Endothelial cell of umbilical vein (primary cell): ENCODE measurements around the gene IQCN. TPM values are rescaled to one million over a fixed set of nuclear protein-coding genes. Genes with fewer than 3 reads are reported as not detected.
A peak's percentile ranks its signal among the peaks of the same experiment; 100 is the strongest.

Source experiments
- BruUV-seq: library from RNA; stranded (reverse); fragments of 400-500 nt; replicated peaks from 2 replicates; lab custom pipeline; 2021; lab: Mats Ljungman, UMichigan
- CTCF ChIA-PET: fragments of 300-600, 350-600 bp; sonication (Branson Sonifier 250); formaldehyde crosslinking; loops from one replicate; lab custom pipeline; 2021; ENCODE audit warnings: antibody characterized with exemption, inconsistent platforms; lab: Charles Lee
- POLR2A ChIA-PET: fragments of 300-600, 350-600 bp; sonication (Branson Sonifier 250); formaldehyde crosslinking; loops from one replicate; lab custom pipeline; 2021; ENCODE audit warnings: antibody characterized with exemption, inconsistent platforms; lab: Charles Lee
- DNase-seq: peaks from one replicate; pipeline ENCODE4 v3.0.0-alpha.2; 2011; ENCODE audit warnings: low read depth, low spot score
- FAIRE-seq: peaks from 2 replicates; lab custom pipeline; 2011; peaks lifted over from hg19 to GRCh38; lab: Jason Lieb, UNC
- H2AFZ ChIP-seq: 2 replicates; pipeline ENCODE4 v1.6.0; 2012; ENCODE audit warnings: low read depth, low read length, control low read depth, inconsistent platforms
- H3K27ac ChIP-seq: 2 replicates; pipeline ENCODE4 v1.5.1; 2011; ENCODE audit warnings: low read depth, mild to moderate bottlenecking, control low read depth, low read length, moderate library complexity; ENCODE audit not compliant: insufficient read depth
- H3K27me3 ChIP-seq, 2 experiments: 2 replicates each; pipeline versions ENCODE4 v1.6.0 to v1.6.1; 2011; ENCODE audit warnings: low read length in 2 of 2, mixed read lengths in 1 of 2; ENCODE audit not compliant: control insufficient read depth in 2 of 2, insufficient read depth in 2 of 2
- H3K36me3 ChIP-seq, 2 experiments: 2 replicates in 1 of 2; 3 replicates in 1 of 2; pipeline ENCODE4 v1.5.1; 2011; ENCODE audit warnings: low read length in 2 of 2, mild to moderate bottlenecking in 1 of 2, moderate library complexity in 1 of 2; ENCODE audit not compliant: control insufficient read depth in 2 of 2, insufficient read depth in 2 of 2; ENCODE audit errors: extremely low read depth in 1 of 2
- H3K4me1 ChIP-seq: 3 replicates; pipeline ENCODE4 v1.5.1; 2011; ENCODE audit warnings: mild to moderate bottlenecking, low read length; ENCODE audit not compliant: control insufficient read depth, insufficient read depth; ENCODE audit errors: extremely low read depth
- H3K4me2 ChIP-seq: 2 replicates; pipeline ENCODE4 v1.6.1; 2011; ENCODE audit warnings: low read length, control low read depth, mixed read lengths; ENCODE audit not compliant: insufficient read depth
- H3K4me3 ChIP-seq, 3 experiments: fragments of 200-600 bp in 1 of 3; sonication (generic), shearing (Covaris generic) in 1 of 3; replicated peaks in 1 of 3; 2 replicates each; pipeline ENCODE4 v1.5.1; 2011 to 2016; ENCODE audit warnings: control low read depth in 3 of 3, low read length in 3 of 3, mild to moderate bottlenecking in 2 of 3, inconsistent platforms in 1 of 3, low read depth in 1 of 3, moderate library complexity in 1 of 3; ENCODE audit not compliant: insufficient read depth in 1 of 3
- H3K79me2 ChIP-seq: 2 replicates; pipeline ENCODE4 v1.6.0; 2012; ENCODE audit warnings: low read length, inconsistent platforms; ENCODE audit not compliant: control insufficient read depth, insufficient read depth
- H3K9ac ChIP-seq: replicated peaks from 2 replicates; pipeline ENCODE3; 2011; ENCODE audit warnings: low read length, control low read depth; ENCODE audit not compliant: insufficient read depth; ENCODE audit errors: extremely low read depth
- H3K9me1 ChIP-seq: replicated peaks from 3 replicates; pipeline ENCODE4 v1.6.0; 2011; ENCODE audit warnings: mild to moderate bottlenecking, low read length; ENCODE audit not compliant: control insufficient read depth, insufficient read depth; ENCODE audit errors: extremely low read depth
- H3K9me3 ChIP-seq: replicated peaks from 2 replicates; pipeline ENCODE4 v1.5.1; 2012; ENCODE audit warnings: low read length, inconsistent platforms; ENCODE audit not compliant: control insufficient read depth, insufficient read depth
- H4K20me1 ChIP-seq: replicated peaks from 2 replicates; pipeline ENCODE3; 2011; ENCODE audit warnings: mild to moderate bottlenecking, low read length; ENCODE audit not compliant: control insufficient read depth, insufficient read depth; ENCODE audit errors: extremely low read depth
- CTCF ChIP-seq, 2 donors: IDR thresholded peaks; 1 replicate in 1 of 2; 2 replicates in 1 of 2; pipeline ENCODE4 v1.5.1; 2011; ENCODE audit warnings: low read length in 2 of 2, mild to moderate bottlenecking in 2 of 2, moderate library complexity in 2 of 2, control low read depth in 1 of 2, inconsistent platforms in 1 of 2, low read depth in 1 of 2; ENCODE audit not compliant: insufficient read depth in 1 of 2; ENCODE audit errors: extremely low read depth in 1 of 2
- EZH2 ChIP-seq: IDR thresholded peaks from 2 replicates; pipeline ENCODE4 v1.6.1; 2012; ENCODE audit warnings: borderline replicate concordance, low read depth, mild to moderate bottlenecking, moderate library complexity, low read length, inconsistent platforms; ENCODE audit not compliant: severe bottlenecking
- FOS ChIP-seq: IDR thresholded peaks from 2 replicates; pipeline ENCODE4 v1.6.1; 2011; ENCODE audit warnings: mild to moderate bottlenecking, low read length, moderate library complexity, borderline replicate concordance; ENCODE audit not compliant: insufficient read depth
- GATA2 ChIP-seq: IDR thresholded peaks from 2 replicates; pipeline ENCODE4 v1.7.0; 2011; ENCODE audit warnings: low read depth, mild to moderate bottlenecking, moderate library complexity, mixed read lengths, low read length; ENCODE audit not compliant: insufficient read length, insufficient read depth
- JUN ChIP-seq: IDR thresholded peaks from 2 replicates; pipeline ENCODE4 v1.6.1; 2011; ENCODE audit warnings: borderline replicate concordance, low read depth; ENCODE audit not compliant: insufficient read length, insufficient read depth
- MAX ChIP-seq: IDR thresholded peaks from 2 replicates; pipeline ENCODE4 v1.6.1; 2011; ENCODE audit not compliant: insufficient read depth, insufficient read length
- MYC ChIP-seq: IDR thresholded peaks from one replicate; pipeline ENCODE4 v1.6.1; 2011; ENCODE audit warnings: mild to moderate bottlenecking, low read depth, low read length
- POLR2A ChIP-seq: IDR thresholded peaks from 2 replicates; pipeline ENCODE4 v1.6.1; 2012; ENCODE audit warnings: low read depth, mild to moderate bottlenecking, control low read depth, low read length
- POLR2AphosphoS5 ChIP-seq: IDR thresholded peaks from 2 replicates; pipeline ENCODE4 v1.6.1; 2012; ENCODE audit warnings: low read depth, mild to moderate bottlenecking, control low read depth, low read length, moderate library complexity; ENCODE audit not compliant: insufficient read depth
- dilution Hi-C: fragments of 300-500 bp; cut with MboI; formaldehyde crosslinking; loops from one replicate; pipeline ENCODE4 v1.15.0; 2019; ENCODE audit warnings: low sequenced_read_pairs; ENCODE audit not compliant: extremely low pct_ligation_motif_present
- intact Hi-C: fragments of 100-400 bp; cut with micrococcal nuclease; formaldehyde crosslinking; loops from one replicate; pipeline ENCODE4 v1.10.0; 2022
- polyA plus RNA-seq, 4 experiments: library from polyadenylated mRNA; depleted of rRNA in 3 of 4; stranded (reverse) in 3 of 4; unstranded in 1 of 4; fragments of >200 nt; gene quantifications; 2 replicates each; pipeline versions ENCODE4 v1.2.1 to v1.2.3, GENCODE V29; 2011 to 2012; ENCODE audit warnings: missing spikeins in 1 of 4
- total RNA-seq: library from RNA; stranded (reverse); gene quantifications from 2 replicates; pipeline ENCODE4 v1.2.3, GENCODE V29; 2021

IQCN gene
- total and polyA plus RNA-seq, 2 donors (not counting 3 experiments of a cell fraction or from before 2014, with no cell fraction given): 1.5 to 3.0 TPM

- no peak overlapping the region for H2AFZ ChIP-seq
- POLR2A ChIA-PET: interaction anchor here (1.7 to 5.3 kb wide), 3 partner anchors 17 to 41 kb away, joined by 6 to 113 read pairs (median 8); partner anchors contain the start of gene JUND
- peak overlapping the region; percentile 78 for H3K9ac ChIP-seq
- H3K4me3 ChIP-seq: peak overlapping the region in 2 of 3 experiments; percentile 43 to 71
- CTCF ChIA-PET: interaction anchor here (0.8 to 3.9 kb wide), 15 partner anchors 9 to 134 kb away, joined by 3 to 207 read pairs (median 4); partner anchors contain the start of genes GDF15 and JUND
- FAIRE-seq (no peak), DNase-seq (no peak)
- dilution Hi-C loops (no loop called here), intact Hi-C loops (loop anchor here (10.0 kb wide), 1 partner anchor 207 kb away; no protein-coding TSS in a partner anchor)
- no peaks in the 10 kb centered on the region for H3K9me1 ChIP-seq
- H3K4me1 ChIP-seq: peaks cover 54% of the 10 kb centered on the region
- peaks cover 30% of the 10 kb centered on the region for H3K79me2 ChIP-seq
- no TSS peak for BruUV-seq
- no peaks in the 10 kb centered on the region for H3K9me3 ChIP-seq
- H4K20me1 ChIP-seq: no peaks in the 10 kb centered on the region
- H3K4me2 ChIP-seq: peak overlapping the region; percentile 69
- H3K27ac ChIP-seq: peak overlapping the region; percentile 73
- H3K27me3 ChIP-seq: no peaks in the 10 kb centered on the region
- H3K36me3 ChIP-seq: no peaks in the 10 kb centered on the region
- TF ChIP-seq MAX (no peak), GATA2 (no peak), JUN (no peak), POLR2A (no peak), EZH2 (no peak), MYC (no peak), FOS (no peak), CTCF (IDR thresholded peaks at IDR 0.05; ENCODE audit: extremely low read depth in 1 of 2, insufficient read depth in 1 of 2, low read depth in 1 of 2, low read length in 2 of 2) (no peak), POLR2AphosphoS5 (no peak)
These were observed 47.5 kb upstream of the IQCN start for GRCh38 chr19:18321734-18322102.
